ENCODE results near the gene HSD17B2.

GRCh38 chr16:82023206-82023605 lies 11.8 kb upstream of the HSD17B2 start:
- TF ChIP-seq ARNT (IDR thresholded peaks at IDR 0.05) (no peak), ELF4 (IDR thresholded peaks at IDR 0.05) (no peak), LEF1 (IDR thresholded peaks at IDR 0.05; ENCODE audit: borderline replicate concordance) (no peak), SP1 (IDR thresholded peaks at IDR 0.05) (no peak), NFRKB (IDR thresholded peaks at IDR 0.05) (no peak), BHLHE40 (IDR thresholded peaks at IDR 0.05; ENCODE audit: borderline replicate concordance) (no peak), PKNOX1 (IDR thresholded peaks at IDR 0.05) (no peak)
